ENCODE measurements around the gene PLCB1. TPM values are rescaled to one million over a fixed set of nuclear protein-coding genes. Genes with fewer than 3 reads are reported as not detected.
A peak's percentile ranks its signal among the peaks of the same experiment; 100 is the strongest.

The PLCB1 gene
- total and polyA plus RNA-seq, 10 of the 15 experiments (the other 5 are each of a cell fraction or from before 2014, with no cell fraction given), result 0.05 to 5.3 (median 0.17) TPM; not detected in 1

- TF ChIP-seq ZBTB40 (IDR thresholded peaks at IDR 0.05; ENCODE audit: borderline replicate concordance) (no peak), BHLHE40 (IDR thresholded peaks at IDR 0.05; ENCODE audit: borderline replicate concordance in 1 of 2, low read depth in 2 of 2, low read length in 1 of 2) (no peak), NR2C1 (IDR thresholded peaks at IDR 0.05) (no peak), MTA2 (IDR thresholded peaks at IDR 0.05; ENCODE audit: low read depth) (no peak), SMARCA5 (IDR thresholded peaks at IDR 0.05) (no peak), E2F8 (IDR thresholded peaks at IDR 0.05; ENCODE audit: low read depth, partially characterized antibody) (no peak), PKNOX1 (IDR thresholded peaks at IDR 0.05) (no peak), PAX8 (IDR thresholded peaks at IDR 0.05) (no peak), JUNB (IDR thresholded peaks at IDR 0.05) (peak; percentile 87), DPF2 (IDR thresholded peaks at IDR 0.05) (0 out of 2 replicates have a peak, but pooled peaks have one; percentile 24), CEBPZ (IDR thresholded peaks at IDR 0.05; ENCODE audit: low read depth, low read length) (no peak), SUPT20H (IDR thresholded peaks at IDR 0.05; ENCODE audit: borderline replicate concordance, control insufficient read depth, low read depth, low read length) (no peak), CHD4 (IDR thresholded peaks at IDR 0.05) (no peak), ZNF622 (IDR thresholded peaks at IDR 0.05) (no peak), STAT3 (IDR thresholded peaks at IDR 0.05; ENCODE audit: low read depth, low read length) (0 out of 2 replicates have a peak, but pooled peaks have one; percentile 44), CBX5 (IDR thresholded peaks at IDR 0.05; ENCODE audit: low read depth) (no peak), MEF2A (IDR thresholded peaks at IDR 0.05; ENCODE audit: insufficient read depth, low read depth, low read length) (peak; percentile 95), BACH1 (IDR thresholded peaks at IDR 0.05; ENCODE audit: borderline replicate concordance) (no peak)
- TF ChIP-seq, protein P1, sequence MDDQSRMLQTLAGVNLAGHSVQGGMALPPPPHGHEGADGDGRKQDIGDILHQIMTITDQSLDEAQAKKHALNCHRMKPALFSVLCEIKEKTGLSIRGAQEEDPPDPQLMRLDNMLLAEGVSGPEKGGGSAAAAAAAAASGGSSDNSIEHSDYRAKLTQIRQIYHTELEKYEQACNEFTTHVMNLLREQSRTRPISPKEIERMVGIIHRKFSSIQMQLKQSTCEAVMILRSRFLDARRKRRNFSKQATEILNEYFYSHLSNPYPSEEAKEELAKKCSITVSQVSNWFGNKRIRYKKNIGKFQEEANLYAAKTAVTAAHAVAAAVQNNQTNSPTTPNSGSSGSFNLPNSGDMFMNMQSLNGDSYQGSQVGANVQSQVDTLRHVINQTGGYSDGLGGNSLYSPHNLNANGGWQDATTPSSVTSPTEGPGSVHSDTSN (IDR thresholded peaks at IDR 0.05; ENCODE audit: insufficient replicate concordance, low read depth, low read length), result no peak
These were observed 608.2 kb downstream of the PLCB1 start (continued) for GRCh38 chr20:8740265-8740664.
